H9 (cell line): ENCODE results near the gene ADAD2. TPM values are rescaled to one million over a fixed set of nuclear protein-coding genes. Genes with fewer than 3 reads are reported as not detected.

Experiments
- DNase-seq: peaks from one replicate; pipeline ENCODE4 v3.0.0-alpha.2; 2017
- H2AFZ ChIP-seq: one replicate; pipeline ENCODE4 v1.6.1; 2013; ENCODE audit warnings: mild to moderate bottlenecking, low read length, control low read depth, moderate library complexity
- H2AK5ac ChIP-seq: 2 replicates; pipeline ENCODE4 v1.6.1; 2013; ENCODE audit warnings: low read length, control low read depth, mixed read lengths; ENCODE audit not compliant: insufficient read length
- H2BK120ac ChIP-seq: one replicate; pipeline ENCODE4 v1.6.1; 2013; ENCODE audit warnings: low read depth, mild to moderate bottlenecking, low read length, control low read depth, inconsistent platforms; ENCODE audit not compliant: poor library complexity, severe bottlenecking
- H2BK12ac ChIP-seq: 2 replicates; pipeline ENCODE4 v1.6.1; 2013; ENCODE audit warnings: low read length, control low read depth, mixed read lengths, low read depth; ENCODE audit not compliant: insufficient read length
- H2BK15ac ChIP-seq: 2 replicates; pipeline ENCODE4 v1.6.1; 2013; ENCODE audit warnings: low read depth, low read length, control low read depth
- H2BK20ac ChIP-seq: one replicate; pipeline ENCODE4 v1.6.1; 2013; ENCODE audit warnings: low read depth, mild to moderate bottlenecking, low read length, control low read depth, inconsistent platforms; ENCODE audit not compliant: poor library complexity, severe bottlenecking
- H2BK5ac ChIP-seq: 2 replicates; pipeline ENCODE4 v1.6.1; 2013; ENCODE audit warnings: low read length, control low read depth, mixed read lengths; ENCODE audit not compliant: insufficient read length
- H3K14ac ChIP-seq: 2 replicates; pipeline ENCODE4 v1.6.1; 2013; ENCODE audit warnings: low read length, control low read depth; ENCODE audit not compliant: insufficient read depth
- H3K18ac ChIP-seq: 2 replicates; pipeline ENCODE4 v1.6.1; 2013; ENCODE audit warnings: low read depth, mild to moderate bottlenecking, mixed read lengths, low read length, control low read depth; ENCODE audit not compliant: insufficient read length
- H3K23ac ChIP-seq: 2 replicates; pipeline ENCODE4 v1.6.1; 2013; ENCODE audit warnings: low read length, control low read depth, mixed read lengths, low read depth; ENCODE audit not compliant: insufficient read length
- H3K23me2 ChIP-seq: 2 replicates; pipeline ENCODE4 v1.6.1; 2013; ENCODE audit warnings: low read depth, mild to moderate bottlenecking, mixed read lengths, low read length, control low read depth; ENCODE audit not compliant: insufficient read length, poor library complexity, severe bottlenecking
- H3K27ac ChIP-seq: 2 replicates; pipeline ENCODE4 v1.5.1; 2013; ENCODE audit warnings: low read length, control low read depth, mixed read lengths, low read depth; ENCODE audit not compliant: insufficient read length
- H3K27me3 ChIP-seq: 2 replicates; pipeline ENCODE4 v1.6.1; 2013; ENCODE audit warnings: low read length, control low read depth, inconsistent platforms; ENCODE audit not compliant: insufficient read depth
- H3K4ac ChIP-seq: 2 replicates; pipeline ENCODE4 v1.6.1; 2013; ENCODE audit warnings: low read depth, mild to moderate bottlenecking, control low read depth, inconsistent platforms, low read length, moderate library complexity
- H3K4me1 ChIP-seq: 2 replicates; pipeline ENCODE4 v1.6.1; 2013; ENCODE audit warnings: low read length, control low read depth, inconsistent platforms; ENCODE audit not compliant: insufficient read depth
- H3K4me2 ChIP-seq: 2 replicates; pipeline ENCODE4 v1.6.1; 2013; ENCODE audit warnings: low read length, control low read depth, mixed read lengths; ENCODE audit not compliant: insufficient read length, insufficient read depth
- H3K56ac ChIP-seq: 2 replicates; pipeline ENCODE4 v1.6.1; 2013; ENCODE audit warnings: low read depth, mild to moderate bottlenecking, mixed read lengths, low read length, control low read depth; ENCODE audit not compliant: insufficient read length
- H3K79me1 ChIP-seq: 2 replicates; pipeline ENCODE4 v1.6.1; 2013; ENCODE audit warnings: low read depth, mild to moderate bottlenecking, moderate library complexity, low read length, control low read depth, inconsistent platforms; ENCODE audit not compliant: insufficient read depth, poor library complexity, severe bottlenecking
- H3K79me2 ChIP-seq: 2 replicates; pipeline ENCODE4 v1.6.1; 2013; ENCODE audit warnings: low read length, control low read depth, inconsistent platforms; ENCODE audit not compliant: insufficient read depth
- H3K9ac ChIP-seq: 2 replicates; pipeline ENCODE4 v1.6.1; 2013; ENCODE audit warnings: low read length, control low read depth, mixed read lengths; ENCODE audit not compliant: insufficient read length; ENCODE audit errors: extremely low read depth
- H3K9me3 ChIP-seq: one replicate; pipeline ENCODE4 v1.6.1; 2013; ENCODE audit warnings: low read depth, low read length, inconsistent platforms; ENCODE audit not compliant: control insufficient read depth
- H3T11ph ChIP-seq: one replicate; pipeline ENCODE4 v1.6.1; 2013; ENCODE audit warnings: mild to moderate bottlenecking, low read length, control low read depth, inconsistent platforms
- H4K20me1 ChIP-seq: one replicate; pipeline ENCODE4 v1.6.1; 2013; ENCODE audit not compliant: control insufficient read depth, insufficient read length, insufficient read depth
- H4K5ac ChIP-seq: 2 replicates; pipeline ENCODE4 v1.6.1; 2013; ENCODE audit warnings: low read depth, mild to moderate bottlenecking, mixed read lengths, low read length, control low read depth; ENCODE audit not compliant: insufficient read length
- H4K8ac ChIP-seq: replicated peaks from 2 replicates; pipeline ENCODE4 v1.6.1; 2013; ENCODE audit warnings: low read length, control low read depth, mixed read lengths, low read depth; ENCODE audit not compliant: insufficient read length
- H4K91ac ChIP-seq: 2 replicates; pipeline ENCODE4 v1.6.1; 2013; ENCODE audit warnings: low read depth, mild to moderate bottlenecking, moderate library complexity, mixed read lengths, low read length, control low read depth; ENCODE audit not compliant: insufficient read length
- H3K27ac Mint-ChIP-seq, 3 experiments: 2 replicates in 2 of 3; 3 replicates in 1 of 3; pipeline ENCODE4 v1.8.0; 2020 to 2021; ENCODE audit warnings: mixed read lengths in 3 of 3, mild to moderate bottlenecking in 1 of 3, moderate library complexity in 1 of 3
- H3K27me3 Mint-ChIP-seq: 2 replicates; pipeline ENCODE4 v1.8.0; 2021; ENCODE audit warnings: low read depth, mild to moderate bottlenecking, moderate library complexity, mixed read lengths
- H3K36me3 Mint-ChIP-seq, 3 experiments: 2 replicates in 2 of 3; 3 replicates in 1 of 3; pipeline ENCODE4 v1.8.0; 2020 to 2021; ENCODE audit warnings: low read depth in 3 of 3, mixed read lengths in 3 of 3; ENCODE audit not compliant: insufficient read depth in 1 of 3
- H3K4me1 Mint-ChIP-seq, 2 experiments: 2 replicates each; pipeline ENCODE4 v1.8.0; 2020; ENCODE audit warnings: mixed read lengths in 2 of 2
- H3K4me3 Mint-ChIP-seq, 2 experiments: 2 replicates in 1 of 2; 3 replicates in 1 of 2; pipeline ENCODE4 v1.8.0; 2020 to 2021; ENCODE audit warnings: mild to moderate bottlenecking in 2 of 2, mixed read lengths in 2 of 2, moderate library complexity in 1 of 2
- H3K9me3 Mint-ChIP-seq, 2 experiments: 2 replicates in 1 of 2; 3 replicates in 1 of 2; pipeline ENCODE4 v1.8.0; 2020; ENCODE audit warnings: mild to moderate bottlenecking in 2 of 2, mixed read lengths in 2 of 2, moderate library complexity in 1 of 2
- WGBS: extraction: QIAGEN DNeasy Blood & Tissue Kit; methylation state at CpG from one replicate; pipeline ENCODE4 v1.1.7; 2013; ENCODE audit warnings: missing lambda C conversion rate, low lambda C conversion rate, mixed read lengths; ENCODE audit not compliant: insufficient read length; ENCODE audit errors: extremely low coverage; 5-methylcytosine and 5-hydroxymethylcytosine counted together
- total RNA-seq: library from RNA; stranded (reverse); gene quantifications from 2 replicates; pipeline ENCODE4 v1.2.1, GENCODE V29; 2021
- TF ChIP-seq, protein P1 (sequence below): fragments of 200-600 bp; sonication (generic); conservative IDR thresholded peaks from 3 replicates; pipeline ENCODE4 v1.8.0; 2021; ENCODE audit warnings: antibody characterized with exemption, mild to moderate bottlenecking

Gene ADAD2
- total RNA-seq, 1 experiment from 2014 or later: 1.0 TPM

GRCh38 chr16:84209989-84210388, 19.0 kb downstream of the ADAD2 start:
- no peak overlapping the region for H3K27ac Mint-ChIP-seq
- Histone ChIP-seq H3K4me1 (no peaks in the 10 kb centered on the region), H3K23me2 (no peaks in the 10 kb centered on the region), H3K9me3 (no peaks in the 10 kb centered on the region), H2BK5ac (no peak overlapping the region), H3K9ac (no peak overlapping the region), H3K4me2 (no peak overlapping the region), H3K4ac (no peak overlapping the region), H4K8ac (no peak overlapping the region), H3K56ac (no peak overlapping the region), H2BK12ac (no peak overlapping the region), H2BK120ac (no peak overlapping the region), H3K27me3 (no peaks in the 10 kb centered on the region), H3K23ac (no peak overlapping the region), H2BK20ac (no peak overlapping the region), H3K14ac (no peak overlapping the region), H3K79me1 (no peaks in the 10 kb centered on the region), H3K79me2 (no peaks in the 10 kb centered on the region), H3T11ph (no peak overlapping the region), H3K27ac (no peak overlapping the region), H3K18ac (no peak overlapping the region), H2BK15ac (no peak overlapping the region), H4K91ac (no peak overlapping the region), H2AK5ac (no peak overlapping the region), H2AFZ (no peak overlapping the region), H4K5ac (no peak overlapping the region), H4K20me1 (no peaks in the 10 kb centered on the region)
- H3K36me3 Mint-ChIP-seq: no peaks in the 10 kb centered on the region
- no peaks in the 10 kb centered on the region for H3K9me3 Mint-ChIP-seq
- H3K27me3 Mint-ChIP-seq: peaks cover 3% of the 10 kb centered on the region
- no peak overlapping the region for H3K4me3 Mint-ChIP-seq
- DNase-seq: no peak
- H3K4me1 Mint-ChIP-seq: peaks cover 5 to 12% of the 10 kb centered on the region in 2 experiments
- WGBS: no CpG with 5 or more reads among the region's 2 CpGs
- TF ChIP-seq, protein P1, sequence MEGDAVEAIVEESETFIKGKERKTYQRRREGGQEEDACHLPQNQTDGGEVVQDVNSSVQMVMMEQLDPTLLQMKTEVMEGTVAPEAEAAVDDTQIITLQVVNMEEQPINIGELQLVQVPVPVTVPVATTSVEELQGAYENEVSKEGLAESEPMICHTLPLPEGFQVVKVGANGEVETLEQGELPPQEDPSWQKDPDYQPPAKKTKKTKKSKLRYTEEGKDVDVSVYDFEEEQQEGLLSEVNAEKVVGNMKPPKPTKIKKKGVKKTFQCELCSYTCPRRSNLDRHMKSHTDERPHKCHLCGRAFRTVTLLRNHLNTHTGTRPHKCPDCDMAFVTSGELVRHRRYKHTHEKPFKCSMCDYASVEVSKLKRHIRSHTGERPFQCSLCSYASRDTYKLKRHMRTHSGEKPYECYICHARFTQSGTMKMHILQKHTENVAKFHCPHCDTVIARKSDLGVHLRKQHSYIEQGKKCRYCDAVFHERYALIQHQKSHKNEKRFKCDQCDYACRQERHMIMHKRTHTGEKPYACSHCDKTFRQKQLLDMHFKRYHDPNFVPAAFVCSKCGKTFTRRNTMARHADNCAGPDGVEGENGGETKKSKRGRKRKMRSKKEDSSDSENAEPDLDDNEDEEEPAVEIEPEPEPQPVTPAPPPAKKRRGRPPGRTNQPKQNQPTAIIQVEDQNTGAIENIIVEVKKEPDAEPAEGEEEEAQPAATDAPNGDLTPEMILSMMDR: peak; percentile 36; the same call in 2 of the 3 replicates
